GM19324 (cell line): ENCODE data around the gene TFRC.
"Not testable (repeated sequence)": the region's sequence is repeated elsewhere in the genome, so short reads cannot be mapped to it uniquely, and the experiment has no call there.

ENCODE experiments used
- ATAC-seq: cut with Tn5 transposase; IDR thresholded peaks from one replicate; pipeline ENCODE4 v1.9.1; 2021; ENCODE audit warnings: mild to moderate bottlenecking, moderate library complexity; ENCODE audit not compliant: unreplicated experiment, low FRiP score

The TFRC gene

GRCh38 chr3:196082619-196082971, 705 bp upstream of the TFRC start:
- ATAC-seq: no peak

- peak; percentile 43 for ATAC-seq
These were observed 672 bp downstream of the TFRC start for GRCh38 chr3:196081002-196081833.

- ATAC-seq: not testable (repeated sequence)
These were observed 1.6 kb downstream of the TFRC start for GRCh38 chr3:196080101-196080846.

- ATAC-seq: no peak
These were observed 2.2 kb downstream of the TFRC start for GRCh38 chr3:196079682-196080081.

- ATAC-seq: no peak
These were observed 6.9 kb downstream of the TFRC start for GRCh38 chr3:196075013-196075412.

GRCh38 chr3:196073255-196073753, 8.6 kb downstream of the TFRC start:
- peak; percentile 67 for ATAC-seq

GRCh38 chr3:196072313-196072712, 9.6 kb downstream of the TFRC start:
- no peak for ATAC-seq

- not testable (repeated sequence) for ATAC-seq
These were observed 13.1 kb downstream of the TFRC start for GRCh38 chr3:196068812-196069211.

- no peak for ATAC-seq
These were observed 14.5 kb downstream of the TFRC start for GRCh38 chr3:196067439-196067838.

- no peak for ATAC-seq
These were observed 17.9 kb downstream of the TFRC start for GRCh38 chr3:196063971-196064370.

GRCh38 chr3:196063456-196063855, 18.4 kb downstream of the TFRC start:
- no peak for ATAC-seq

GRCh38 chr3:196063049-196063448, 18.8 kb downstream of the TFRC start:
- ATAC-seq: no peak

GRCh38 chr3:196060834-196061233, 21.1 kb downstream of the TFRC start:
- no peak for ATAC-seq

- ATAC-seq: no peak
These were observed 24.0 kb downstream of the TFRC start for GRCh38 chr3:196057760-196058331.

- ATAC-seq: not testable (repeated sequence)
These were observed 25.5 kb downstream of the TFRC start for GRCh38 chr3:196056371-196056770.

GRCh38 chr3:196055683-196056270, 26.1 kb downstream of the TFRC start:
- no peak for ATAC-seq

- no peak for ATAC-seq
These were observed 26.6 kb downstream of the TFRC start for GRCh38 chr3:196055240-196055639.

- ATAC-seq: no peak
These were observed 27.2 kb downstream of the TFRC start for GRCh38 chr3:196054661-196055060.

- no peak for ATAC-seq
These were observed 28.4 kb downstream of the TFRC start for GRCh38 chr3:196053487-196053886.

GRCh38 chr3:196051282-196052076, 30.4 kb downstream of the TFRC start:
- ATAC-seq: no peak
